SK-N-SH (cell line): Measurements from ENCODE around the gene TTC9B. TPM values are rescaled to one million over a fixed set of nuclear protein-coding genes. Genes with fewer than 3 reads are reported as not detected.
"Not testable (repeated sequence)": the region's sequence is repeated elsewhere in the genome, so short reads cannot be mapped to it uniquely, and the experiment has no call there.

Experiments used
- CTCF ChIA-PET: fragments of 300-600, 350-600 bp; formaldehyde crosslinking; extraction: SDS; loops from one replicate; lab custom pipeline; 2021; lab: Yijun Ruan, JAX
- POLR2A ChIA-PET: fragments of 350-600 bp; sonication (Branson Sonifier 250); formaldehyde crosslinking; extraction: SDS; loops from one replicate; lab custom pipeline; 2020; ENCODE audit warnings: antibody characterized with exemption, inconsistent platforms; lab: Yijun Ruan, JAX
- DNase-seq: peaks from one replicate; pipeline ENCODE4 v3.0.0; 2012
- H2AFZ ChIP-seq: fragments of 200-600 bp; sonication (generic); 2 replicates; pipeline ENCODE4 v1.8.1; 2016; ENCODE audit warnings: antibody characterized with exemption, mild to moderate bottlenecking, low read depth
- H3F3A ChIP-seq: fragments of 200-600 bp; sonication (generic); replicated peaks from 2 replicates; pipeline ENCODE3; 2016; ENCODE audit warnings: antibody characterized with exemption, mild to moderate bottlenecking; ENCODE audit not compliant: insufficient read depth
- H3K27ac ChIP-seq, 2 experiments: fragments of 200-500 bp in 1 of 2; fragments of 200-600 bp in 1 of 2; sonication (Bioruptor generic) in 1 of 2; sonication (generic), shearing (Covaris generic) in 1 of 2; 2 replicates each; pipeline versions ENCODE4 v1.5.1 to v1.6.1; 2014 to 2016; ENCODE audit warnings: low read depth in 2 of 2, inconsistent platforms in 1 of 2, low read length in 1 of 2, mild to moderate bottlenecking in 1 of 2, mixed read lengths in 1 of 2
- H3K27me3 ChIP-seq: fragments of 200-600 bp; sonication (generic), shearing (Covaris generic); 2 replicates; pipeline ENCODE4 v1.6.1; 2016; ENCODE audit warnings: mixed run types; ENCODE audit not compliant: insufficient read depth
- H3K36me3 ChIP-seq, 2 experiments: fragments of 200-500 bp in 1 of 2; fragments of 200-600 bp in 1 of 2; sonication (Bioruptor generic) in 1 of 2; sonication (generic) in 1 of 2; replicated peaks in 1 of 2; 2 replicates each; pipeline versions ENCODE3 to v1.5.1; 2014 to 2016; ENCODE audit warnings: low read length in 1 of 2, mild to moderate bottlenecking in 1 of 2; ENCODE audit not compliant: insufficient read depth in 2 of 2, control insufficient read depth in 1 of 2
- H3K4me1 ChIP-seq, 2 experiments: fragments of 200-500 bp in 1 of 2; fragments of 200-600 bp in 1 of 2; sonication (Bioruptor generic) in 1 of 2; sonication (generic), shearing (Covaris generic) in 1 of 2; 2 replicates each; pipeline versions ENCODE4 v1.5.1 to v1.6.1; 2014 to 2016; ENCODE audit warnings: low read depth in 1 of 2, low read length in 1 of 2, mixed run types in 1 of 2; ENCODE audit not compliant: insufficient read depth in 2 of 2, control insufficient read depth in 1 of 2
- H3K4me2 ChIP-seq: fragments of 200-600 bp; sonication (generic), shearing (Covaris generic); 2 replicates; pipeline ENCODE4 v1.6.1; 2017; ENCODE audit warnings: mixed run types
- H3K4me3 ChIP-seq, 2 experiments: fragments of 200-500 bp in 1 of 2; fragments of 200-600 bp in 1 of 2; sonication (Bioruptor generic) in 1 of 2; sonication (generic), shearing (Covaris generic) in 1 of 2; 2 replicates each; pipeline versions ENCODE4 v1.5.1 to v1.8.1; 2014 to 2016; ENCODE audit warnings: low read depth in 2 of 2, inconsistent platforms in 1 of 2, low read length in 1 of 2, mild to moderate bottlenecking in 1 of 2, mixed read lengths in 1 of 2, moderate library complexity in 1 of 2
- H3K79me2 ChIP-seq: fragments of 200-600 bp; sonication (generic); 2 replicates; pipeline ENCODE4 v1.8.1; 2017; ENCODE audit warnings: mild to moderate bottlenecking; ENCODE audit not compliant: insufficient read depth
- H3K9ac ChIP-seq: fragments of 200-600 bp; sonication (generic); 2 replicates; pipeline ENCODE4 v1.6.1; 2017; ENCODE audit warnings: mixed run types
- H3K9me2 ChIP-seq: fragments of 200-600 bp; sonication (generic); 2 replicates; pipeline ENCODE4 v1.6.1; 2017; ENCODE audit warnings: mixed run types
- H3K9me3 ChIP-seq: fragments of 200-600 bp; sonication (generic); 2 replicates; pipeline ENCODE4 v1.6.1; 2017; ENCODE audit warnings: mixed run types, mild to moderate bottlenecking, moderate library complexity
- H4K20me1 ChIP-seq: fragments of 200-600 bp; sonication (generic); 2 replicates; pipeline ENCODE4 v1.6.1; 2017; ENCODE audit warnings: mild to moderate bottlenecking, mixed run types; ENCODE audit not compliant: insufficient read depth
- FOSL2 ChIP-seq: IDR thresholded peaks from 2 replicates; pipeline ENCODE4 v1.4.0; 2012; ENCODE audit warnings: low read depth, mild to moderate bottlenecking, moderate library complexity, borderline replicate concordance
- JUND ChIP-seq: IDR thresholded peaks from 2 replicates; pipeline ENCODE4 v1.4.0; 2012
- MAX ChIP-seq: IDR thresholded peaks from 2 replicates; pipeline ENCODE4 v1.4.0; 2012; ENCODE audit warnings: low read depth
- MEF2A ChIP-seq: IDR thresholded peaks from 2 replicates; pipeline ENCODE4 v1.4.0; 2012; ENCODE audit warnings: low read depth, borderline replicate concordance
- NFIC ChIP-seq: IDR thresholded peaks from 2 replicates; pipeline ENCODE4 v1.4.0; 2012; ENCODE audit warnings: borderline replicate concordance
- NRF1 ChIP-seq: IDR thresholded peaks from 2 replicates; pipeline ENCODE4 v1.6.1; 2012; ENCODE audit warnings: low read depth, mild to moderate bottlenecking, low read length
- RCOR1 ChIP-seq: fragments of 150-350 bp; IDR thresholded peaks from 2 replicates; pipeline ENCODE4 v1.6.1; 2017; ENCODE audit warnings: antibody characterized with exemption, low read length
- RXRA ChIP-seq: IDR thresholded peaks from 2 replicates; pipeline ENCODE4 v1.4.0; 2012; ENCODE audit warnings: low read depth, mild to moderate bottlenecking, borderline replicate concordance
- TCF12 ChIP-seq: IDR thresholded peaks from 2 replicates; pipeline ENCODE4 v1.4.0; 2012
- WGBS: methylation state at CpG from one replicate; pipeline ENCODE4 v1.1.6; 2017; ENCODE audit warnings: low lambda C conversion rate; 5-methylcytosine and 5-hydroxymethylcytosine counted together
- polyA plus RNA-seq, 3 experiments: library from polyadenylated mRNA; depleted of rRNA; stranded (reverse); fragments of >200 nt; gene quantifications; 2 replicates each; pipeline ENCODE4 v1.2.3, GENCODE V29; 2012
- TF ChIP-seq, protein P1 (sequence below): IDR thresholded peaks from 2 replicates; pipeline ENCODE4 v1.4.0; 2012; ENCODE audit warnings: low read depth, borderline replicate concordance
- TF ChIP-seq, protein P2 (sequence below): IDR thresholded peaks from 2 replicates; pipeline ENCODE4 v1.4.0; 2012; ENCODE audit warnings: low read depth, borderline replicate concordance
- TF ChIP-seq, protein P3 (sequence below): IDR thresholded peaks from 2 replicates; pipeline ENCODE4; 2012

Gene TTC9B
- polyA plus RNA-seq, 1 of the 3 experiments (the other 2 are of a cell fraction), result 0.30 TPM

DNA sequence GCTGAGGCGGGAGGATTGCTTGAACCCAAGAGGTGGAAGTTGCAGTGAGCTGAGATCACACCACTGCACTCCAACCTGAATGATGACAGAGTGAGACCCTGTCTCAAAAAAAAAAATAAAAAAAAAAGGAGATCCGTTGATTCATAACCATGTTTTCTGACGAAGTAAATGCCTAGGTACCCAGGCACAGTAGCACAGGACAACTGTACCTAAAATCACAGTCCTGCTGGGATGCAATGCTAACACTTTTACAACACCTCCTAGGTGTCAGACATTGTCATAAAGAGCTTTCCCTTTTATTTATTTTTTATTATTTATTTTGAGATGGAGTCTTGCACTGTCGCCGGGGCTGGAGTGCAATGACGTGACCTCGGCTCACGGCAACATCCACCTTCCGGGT lies 2.5 kb upstream of the TTC9B start:
- Histone ChIP-seq H3K9me3 (no peaks in the 10 kb centered on the region), H3K27me3 (no peaks in the 10 kb centered on the region), H3K36me3 (no peaks in the 10 kb centered on the region), H3K9ac (no peak overlapping the region), H3K9me2 (no peaks in the 10 kb centered on the region), H3K27ac (no peak overlapping the region), H3F3A (peaks cover 14% of the 10 kb centered on the region), H3K4me3 (no peak overlapping the region), H3K4me1 (no peaks in the 10 kb centered on the region; a peak in 2 of 4 replicates), H3K4me2 (no peak overlapping the region), H4K20me1 (no peaks in the 10 kb centered on the region), H3K79me2 (no peaks in the 10 kb centered on the region), H2AFZ (no peak overlapping the region)
- TF ChIP-seq NRF1, result no peak
- TF ChIP-seq, protein P1, sequence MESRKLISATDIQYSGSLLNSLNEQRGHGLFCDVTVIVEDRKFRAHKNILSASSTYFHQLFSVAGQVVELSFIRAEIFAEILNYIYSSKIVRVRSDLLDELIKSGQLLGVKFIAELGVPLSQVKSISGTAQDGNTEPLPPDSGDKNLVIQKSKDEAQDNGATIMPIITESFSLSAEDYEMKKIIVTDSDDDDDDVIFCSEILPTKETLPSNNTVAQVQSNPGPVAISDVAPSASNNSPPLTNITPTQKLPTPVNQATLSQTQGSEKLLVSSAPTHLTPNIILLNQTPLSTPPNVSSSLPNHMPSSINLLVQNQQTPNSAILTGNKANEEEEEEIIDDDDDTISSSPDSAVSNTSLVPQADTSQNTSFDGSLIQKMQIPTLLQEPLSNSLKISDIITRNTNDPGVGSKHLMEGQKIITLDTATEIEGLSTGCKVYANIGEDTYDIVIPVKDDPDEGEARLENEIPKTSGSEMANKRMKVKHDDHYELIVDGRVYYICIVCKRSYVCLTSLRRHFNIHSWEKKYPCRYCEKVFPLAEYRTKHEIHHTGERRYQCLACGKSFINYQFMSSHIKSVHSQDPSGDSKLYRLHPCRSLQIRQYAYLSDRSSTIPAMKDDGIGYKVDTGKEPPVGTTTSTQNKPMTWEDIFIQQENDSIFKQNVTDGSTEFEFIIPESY, result no peak
- TF ChIP-seq JUND, result no peak
- WGBS, result 93% methylated on average over 9 of the region's 9 CpGs
- ChIA-PET CTCF (interaction anchor here (0.6 to 5.6 kb wide), 6 partner anchors 16 to 476 kb away, joined by 3 to 41 read pairs (median 3); no protein-coding TSS in a partner anchor), POLR2A (no interaction called here)
- DNase-seq, result no peak

DNA sequence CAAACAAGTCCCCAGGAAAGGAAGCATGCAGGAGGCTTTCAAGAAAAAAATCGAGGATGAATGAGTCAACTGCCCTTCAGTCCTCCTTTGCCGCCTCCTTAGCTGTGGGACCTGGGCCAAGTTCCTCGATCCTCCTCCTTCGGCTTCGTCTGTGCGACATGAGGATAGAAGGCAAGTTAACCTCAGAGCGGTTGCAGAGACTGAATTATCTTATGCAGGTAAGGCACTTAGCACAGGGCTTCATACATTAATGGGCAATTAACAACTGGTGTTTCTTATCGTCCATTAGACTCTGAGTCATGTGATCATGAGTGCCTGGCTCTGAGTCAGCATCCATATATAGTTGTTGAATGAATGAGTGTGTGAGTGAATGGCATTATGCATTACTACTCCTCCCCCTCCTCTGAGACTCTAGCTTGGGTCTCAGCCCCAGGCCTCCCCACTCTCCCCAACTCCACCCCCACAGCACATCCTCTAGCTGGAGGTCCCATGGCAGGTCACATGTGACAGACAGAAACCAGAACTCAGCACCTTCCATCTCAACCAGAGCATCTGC lies 1.6 kb upstream of the TTC9B start:
- CTCF ChIA-PET, result interaction anchor here (0.8 to 5.6 kb wide), 3 partner anchors 52 to 375 kb away, joined by 3 to 41 read pairs (median 8); no protein-coding TSS in a partner anchor
- TF ChIP-seq, protein P1, result no peak
- TF ChIP-seq MEF2A (peak; percentile 75; the same call in 1 of the 2 replicates), NFIC (peak; percentile 72; the same call in 1 of the 2 replicates), JUND (peak; percentile 52), FOSL2 (peak; percentile 48; the same call in 1 of the 2 replicates), RCOR1 (no peak), TCF12 (peak; percentile 42; the same call in 1 of the 2 replicates), MAX (0 out of 2 replicates have a peak, but pooled peaks have one; percentile 55), RXRA (no peak)
- TF ChIP-seq, protein P2, sequence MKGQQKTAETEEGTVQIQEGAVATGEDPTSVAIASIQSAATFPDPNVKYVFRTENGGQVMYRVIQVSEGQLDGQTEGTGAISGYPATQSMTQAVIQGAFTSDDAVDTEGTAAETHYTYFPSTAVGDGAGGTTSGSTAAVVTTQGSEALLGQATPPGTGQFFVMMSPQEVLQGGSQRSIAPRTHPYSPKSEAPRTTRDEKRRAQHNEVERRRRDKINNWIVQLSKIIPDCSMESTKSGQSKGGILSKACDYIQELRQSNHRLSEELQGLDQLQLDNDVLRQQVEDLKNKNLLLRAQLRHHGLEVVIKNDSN, result peak; percentile 82
- TF ChIP-seq, protein P3, sequence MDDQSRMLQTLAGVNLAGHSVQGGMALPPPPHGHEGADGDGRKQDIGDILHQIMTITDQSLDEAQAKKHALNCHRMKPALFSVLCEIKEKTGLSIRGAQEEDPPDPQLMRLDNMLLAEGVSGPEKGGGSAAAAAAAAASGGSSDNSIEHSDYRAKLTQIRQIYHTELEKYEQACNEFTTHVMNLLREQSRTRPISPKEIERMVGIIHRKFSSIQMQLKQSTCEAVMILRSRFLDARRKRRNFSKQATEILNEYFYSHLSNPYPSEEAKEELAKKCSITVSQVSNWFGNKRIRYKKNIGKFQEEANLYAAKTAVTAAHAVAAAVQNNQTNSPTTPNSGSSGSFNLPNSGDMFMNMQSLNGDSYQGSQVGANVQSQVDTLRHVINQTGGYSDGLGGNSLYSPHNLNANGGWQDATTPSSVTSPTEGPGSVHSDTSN, result no peak
- H3K9ac ChIP-seq, result no peak overlapping the region
- H3K79me2 ChIP-seq, result no peaks in the 10 kb centered on the region
- H3K36me3 ChIP-seq, result no peaks in the 10 kb centered on the region
- no peaks in the 10 kb centered on the region; a peak in 1 of 4 replicates for H3K4me1 ChIP-seq
- WGBS, result 9% methylated on average over 8 of the region's 8 CpGs
- H3K4me3 ChIP-seq, result peak overlapping the region in 1 of 2 experiments; percentile 45; a peak in 3 of 4 replicates
- H3F3A ChIP-seq, result peaks cover 14% of the 10 kb centered on the region
- DNase-seq, result no peak
- H2AFZ ChIP-seq, result peak overlapping the region; percentile 84; the same call in 1 of the 2 replicates
- no peaks in the 10 kb centered on the region for H4K20me1 ChIP-seq
- H3K27me3 ChIP-seq, result no peaks in the 10 kb centered on the region
- no peaks in the 10 kb centered on the region for H3K9me3 ChIP-seq
- H3K9me2 ChIP-seq, result no peaks in the 10 kb centered on the region
- POLR2A ChIA-PET, result no interaction called here
- H3K27ac ChIP-seq, result peak overlapping the region in 1 of 2 experiments; percentile 61; a peak in 2 of 4 replicates
- peak overlapping the region; percentile 60 for H3K4me2 ChIP-seq

DNA sequence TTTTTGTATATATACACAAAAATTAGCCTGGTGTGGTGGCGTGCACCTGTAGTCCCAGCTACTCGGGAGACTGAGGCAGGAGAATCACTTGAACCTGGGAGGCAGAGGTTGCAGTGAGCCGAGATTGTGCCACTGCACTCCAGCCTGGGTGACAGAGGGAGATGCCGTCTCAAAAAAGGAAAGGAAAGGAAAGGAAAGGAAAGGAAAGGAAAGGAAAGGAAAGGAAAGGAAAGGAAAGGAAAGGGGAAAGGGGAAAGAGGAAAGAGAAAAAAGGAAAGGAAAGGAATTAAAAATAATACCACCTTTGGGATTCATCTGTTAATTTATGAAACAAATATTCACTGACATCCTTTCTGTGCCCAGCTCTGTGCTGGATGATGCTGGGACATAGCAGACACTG lies 845 bp upstream of the TTC9B start:
- DNase-seq, H3K9ac ChIP-seq, H3K9me2 ChIP-seq, H3K79me2 ChIP-seq, H3K9me3 ChIP-seq, H3K27me3 ChIP-seq, H3K4me1 ChIP-seq, H3K4me3 ChIP-seq, H4K20me1 ChIP-seq, H3K36me3 ChIP-seq, H2AFZ ChIP-seq: not testable (repeated sequence)
- WGBS, result 74% methylated on average over 4 of the region's 4 CpGs
- ChIA-PET POLR2A (interaction anchor here (1.5 kb wide), 1 partner anchor 28 kb away, joined by 6 read pairs; the partner anchor contains the start of gene MAP3K10), CTCF (interaction anchor here (0.6 to 5.6 kb wide), 11 partner anchors 9 to 468 kb away, joined by 3 to 41 read pairs (median 9); partner anchors contain the start of genes CCNP, MAP3K10 and SERTAD3)
- Histone ChIP-seq H3K27ac (peak overlapping the region in 1 of 2 experiments; percentile 61; a peak in 1 of 4 replicates), H3K4me2 (peak overlapping the region; percentile 60), H3F3A (peaks cover 14% of the 10 kb centered on the region)
